Measurements from ENCODE around the gene PDILT.

DNA sequence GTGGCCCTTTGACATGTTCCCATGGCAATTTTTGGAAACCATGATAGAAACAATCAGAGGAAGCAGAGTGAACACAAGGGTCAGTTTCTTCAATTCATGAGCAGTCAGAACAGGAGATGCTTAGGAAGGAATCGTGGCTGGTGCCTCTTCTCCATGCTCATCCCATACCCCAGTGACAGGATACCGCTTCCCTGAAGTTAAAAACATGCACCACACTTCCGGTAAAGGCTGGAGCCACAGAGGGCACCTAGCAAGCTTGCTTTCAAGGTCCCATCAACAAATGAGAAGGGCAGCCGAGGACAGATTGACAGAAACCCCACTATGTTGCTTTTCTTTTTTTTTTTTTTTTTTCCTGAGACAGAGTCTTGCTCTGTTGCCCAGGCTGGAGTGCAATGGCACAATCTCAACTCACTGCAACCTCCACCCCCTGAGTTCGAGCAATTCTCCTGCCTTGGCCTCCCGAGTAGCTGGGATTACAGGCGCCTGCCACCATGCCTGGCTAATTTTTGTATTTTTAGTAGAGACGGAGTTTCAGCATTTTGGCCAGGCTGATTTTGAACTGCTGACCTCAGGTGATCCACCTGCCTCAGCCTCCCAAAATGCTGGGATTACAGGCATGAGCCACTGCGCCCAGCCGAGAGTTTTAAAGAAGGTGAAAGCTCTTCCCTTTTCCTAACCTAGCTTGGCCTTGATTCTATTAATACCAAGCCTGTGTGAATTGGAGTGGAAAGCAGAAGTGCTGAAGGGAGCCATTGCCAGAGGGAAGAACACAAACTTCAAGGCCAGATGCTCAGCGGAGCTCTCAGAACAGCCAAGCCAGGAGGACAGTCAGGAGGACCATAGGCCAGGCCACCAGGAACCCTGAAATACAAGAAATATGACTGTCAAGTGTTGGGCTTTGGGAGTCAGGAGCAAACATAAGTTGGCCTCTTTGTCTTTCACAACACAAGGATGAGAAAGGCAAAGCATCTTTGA is 93.8 kb downstream of the PDILT start:
- TF ChIP-seq POLR2A (IDR thresholded peaks at IDR 0.05): no peak
- TF ChIP-seq, protein P1, sequence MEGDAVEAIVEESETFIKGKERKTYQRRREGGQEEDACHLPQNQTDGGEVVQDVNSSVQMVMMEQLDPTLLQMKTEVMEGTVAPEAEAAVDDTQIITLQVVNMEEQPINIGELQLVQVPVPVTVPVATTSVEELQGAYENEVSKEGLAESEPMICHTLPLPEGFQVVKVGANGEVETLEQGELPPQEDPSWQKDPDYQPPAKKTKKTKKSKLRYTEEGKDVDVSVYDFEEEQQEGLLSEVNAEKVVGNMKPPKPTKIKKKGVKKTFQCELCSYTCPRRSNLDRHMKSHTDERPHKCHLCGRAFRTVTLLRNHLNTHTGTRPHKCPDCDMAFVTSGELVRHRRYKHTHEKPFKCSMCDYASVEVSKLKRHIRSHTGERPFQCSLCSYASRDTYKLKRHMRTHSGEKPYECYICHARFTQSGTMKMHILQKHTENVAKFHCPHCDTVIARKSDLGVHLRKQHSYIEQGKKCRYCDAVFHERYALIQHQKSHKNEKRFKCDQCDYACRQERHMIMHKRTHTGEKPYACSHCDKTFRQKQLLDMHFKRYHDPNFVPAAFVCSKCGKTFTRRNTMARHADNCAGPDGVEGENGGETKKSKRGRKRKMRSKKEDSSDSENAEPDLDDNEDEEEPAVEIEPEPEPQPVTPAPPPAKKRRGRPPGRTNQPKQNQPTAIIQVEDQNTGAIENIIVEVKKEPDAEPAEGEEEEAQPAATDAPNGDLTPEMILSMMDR (IDR thresholded peaks at IDR 0.05): no peak

All from lower leg skin (tissue), 3 donors.